Keratinocyte (primary cell): ENCODE measurements around the gene C13orf42. TPM values are rescaled to one million over a fixed set of nuclear protein-coding genes. Genes with fewer than 3 reads are reported as not detected.

Source experiments
- DNase-seq: peaks from one replicate; pipeline ENCODE4 v3.0.0-alpha.2; 2011; ENCODE audit warnings: low read depth, missing footprints, low spot score
- FAIRE-seq: peaks from 2 replicates; lab custom pipeline; 2011; peaks lifted over from hg19 to GRCh38; lab: Jason Lieb, UNC
- H2AFZ ChIP-seq: 2 replicates; pipeline ENCODE4 v1.6.0; 2012; ENCODE audit warnings: low read length, control low read depth, inconsistent platforms; ENCODE audit not compliant: control insufficient read depth
- H3K27ac ChIP-seq: 2 replicates; pipeline ENCODE4 v1.5.1; 2011; ENCODE audit warnings: low read length; ENCODE audit not compliant: control insufficient read depth, insufficient read depth
- H3K27me3 ChIP-seq: 3 replicates; pipeline ENCODE4 v1.6.0; 2011; ENCODE audit warnings: low read length; ENCODE audit not compliant: control insufficient read depth, insufficient read depth; ENCODE audit errors: extremely low read depth
- H3K36me3 ChIP-seq, 2 experiments: 2 replicates in 1 of 2; 3 replicates in 1 of 2; pipeline ENCODE4 v1.5.1; 2011; ENCODE audit warnings: low read length in 2 of 2, mild to moderate bottlenecking in 1 of 2; ENCODE audit not compliant: control insufficient read depth in 2 of 2, insufficient read depth in 2 of 2; ENCODE audit errors: extremely low read depth in 1 of 2
- H3K4me1 ChIP-seq: 3 replicates; pipeline ENCODE4 v1.5.1; 2011; ENCODE audit warnings: low read length; ENCODE audit not compliant: control insufficient read depth, insufficient read depth; ENCODE audit errors: extremely low read depth
- H3K4me2 ChIP-seq: 3 replicates; pipeline ENCODE4 v1.6.0; 2011; ENCODE audit warnings: low read depth, low read length; ENCODE audit not compliant: control insufficient read depth, insufficient read depth; ENCODE audit errors: extremely low read depth
- H3K4me3 ChIP-seq, 3 experiments: fragments of 200-600 bp in 1 of 3; sonication (generic) in 1 of 3; 2 replicates in 2 of 3; 3 replicates in 1 of 3; pipeline ENCODE4 v1.5.1; 2011 to 2016; ENCODE audit warnings: low read length in 3 of 3, mild to moderate bottlenecking in 3 of 3, control low read depth in 2 of 3, inconsistent platforms in 1 of 3, low read depth in 1 of 3, mixed read lengths in 1 of 3, mixed run types in 1 of 3, moderate library complexity in 1 of 3; ENCODE audit not compliant: control insufficient read depth in 2 of 3, insufficient read depth in 2 of 3; ENCODE audit errors: extremely low read depth in 1 of 3
- H3K79me2 ChIP-seq: 2 replicates; pipeline ENCODE4 v1.6.0; 2012; ENCODE audit warnings: low read length; ENCODE audit not compliant: control insufficient read depth, insufficient read depth
- H3K9ac ChIP-seq: 3 replicates; pipeline ENCODE4 v1.6.0; 2011; ENCODE audit warnings: low read length; ENCODE audit not compliant: control insufficient read depth, insufficient read depth; ENCODE audit errors: extremely low read depth
- H3K9me1 ChIP-seq: 3 replicates; pipeline ENCODE4 v1.6.0; 2011; ENCODE audit warnings: low read length; ENCODE audit not compliant: control insufficient read depth, insufficient read depth; ENCODE audit errors: extremely low read depth
- H3K9me3 ChIP-seq: 2 replicates; pipeline ENCODE4 v1.5.1; 2012; ENCODE audit warnings: low read depth, low read length; ENCODE audit not compliant: control insufficient read depth
- H4K20me1 ChIP-seq: 3 replicates; pipeline ENCODE4 v1.6.0; 2011; ENCODE audit warnings: low read length; ENCODE audit not compliant: control insufficient read depth, insufficient read depth; ENCODE audit errors: extremely low read depth
- EZH2 ChIP-seq: IDR thresholded peaks from one replicate; pipeline ENCODE4 v1.6.1; 2012; ENCODE audit warnings: inconsistent platforms, mild to moderate bottlenecking, low read length, moderate library complexity
- dilution Hi-C: fragments of 300-500 bp; cut with MboI; formaldehyde crosslinking; loops from one replicate; pipeline ENCODE4 v1.7.0; 2020; ENCODE audit warnings: low sequenced_read_pairs; ENCODE audit not compliant: extremely low pct_ligation_motif_present
- polyA plus RNA-seq, 5 experiments: library from polyadenylated mRNA; depleted of rRNA in 3 of 5; stranded (reverse) in 3 of 5; stranded (forward) in 1 of 5; unstranded in 1 of 5; fragments of >200 nt; gene quantifications; 1 replicate in 1 of 5; 2 replicates in 3 of 5; 3 replicates in 1 of 5; pipeline versions ENCODE4 v1.2.1 to v1.2.3, GENCODE V29; 2011 to 2012; ENCODE audit warnings: missing spikeins in 2 of 5, low read depth in 1 of 5, low replicate concordance in 1 of 5
- TF ChIP-seq, protein P1 (sequence below), 3 experiments: IDR thresholded peaks in 1 of 3; conservative IDR thresholded peaks in 1 of 3; optimal IDR thresholded peaks in 1 of 3; 2 replicates in 2 of 3; 3 replicates in 1 of 3; pipeline versions ENCODE3 to v1.5.1; 2011; ENCODE audit warnings: low read length in 3 of 3, mild to moderate bottlenecking in 3 of 3, moderate library complexity in 2 of 3, control low read depth in 1 of 3, inconsistent platforms in 1 of 3; ENCODE audit not compliant: insufficient read depth in 2 of 3; ENCODE audit errors: extremely low read depth in 1 of 3

Gene C13orf42
- polyA plus RNA-seq, 1 donor (not counting 4 experiments of a cell fraction or from before 2014, with no cell fraction given) = not detected

DNA sequence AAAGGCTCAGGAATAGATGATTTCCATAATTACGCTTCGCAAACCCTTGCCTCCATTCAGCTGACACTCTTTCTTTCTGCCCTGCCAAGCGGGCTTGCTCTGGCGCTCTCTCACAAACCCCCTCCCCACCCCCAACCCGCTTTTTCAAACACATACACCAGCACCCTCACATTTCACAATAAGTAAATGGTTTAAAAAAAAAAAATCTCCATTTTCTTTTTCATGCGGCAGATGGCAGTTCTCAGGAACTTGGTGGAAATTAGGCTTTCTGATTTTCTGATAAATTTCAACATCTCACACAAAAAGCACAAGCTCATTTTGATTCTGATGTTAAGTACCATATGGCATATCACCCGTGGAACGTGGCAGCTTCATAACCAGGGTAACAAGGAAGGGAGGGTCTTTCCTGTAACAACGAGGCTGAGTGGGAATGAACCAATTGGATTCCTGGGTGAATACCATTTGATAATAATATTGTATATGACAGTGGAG lies 43.8 kb downstream of the C13orf42 start:
- dilution Hi-C loops = no loop called here
- no peak overlapping the region for H3K27ac ChIP-seq
- H3K9me1 ChIP-seq = no peaks in the 10 kb centered on the region
- H3K36me3 ChIP-seq = no peaks in the 10 kb centered on the region
- no peaks in the 10 kb centered on the region for H3K4me1 ChIP-seq
- H3K9ac ChIP-seq = no peak overlapping the region
- TF ChIP-seq, protein P1, sequence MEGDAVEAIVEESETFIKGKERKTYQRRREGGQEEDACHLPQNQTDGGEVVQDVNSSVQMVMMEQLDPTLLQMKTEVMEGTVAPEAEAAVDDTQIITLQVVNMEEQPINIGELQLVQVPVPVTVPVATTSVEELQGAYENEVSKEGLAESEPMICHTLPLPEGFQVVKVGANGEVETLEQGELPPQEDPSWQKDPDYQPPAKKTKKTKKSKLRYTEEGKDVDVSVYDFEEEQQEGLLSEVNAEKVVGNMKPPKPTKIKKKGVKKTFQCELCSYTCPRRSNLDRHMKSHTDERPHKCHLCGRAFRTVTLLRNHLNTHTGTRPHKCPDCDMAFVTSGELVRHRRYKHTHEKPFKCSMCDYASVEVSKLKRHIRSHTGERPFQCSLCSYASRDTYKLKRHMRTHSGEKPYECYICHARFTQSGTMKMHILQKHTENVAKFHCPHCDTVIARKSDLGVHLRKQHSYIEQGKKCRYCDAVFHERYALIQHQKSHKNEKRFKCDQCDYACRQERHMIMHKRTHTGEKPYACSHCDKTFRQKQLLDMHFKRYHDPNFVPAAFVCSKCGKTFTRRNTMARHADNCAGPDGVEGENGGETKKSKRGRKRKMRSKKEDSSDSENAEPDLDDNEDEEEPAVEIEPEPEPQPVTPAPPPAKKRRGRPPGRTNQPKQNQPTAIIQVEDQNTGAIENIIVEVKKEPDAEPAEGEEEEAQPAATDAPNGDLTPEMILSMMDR (optimal IDR thresholded peaks at IDR 0.05 in 1 of 3, IDR thresholded peaks at IDR 0.05 in 1 of 3, conservative IDR thresholded peaks at IDR 0.05 in 1 of 3; ENCODE audit: extremely low read depth in 1 of 3, insufficient read depth in 2 of 3, low read length in 3 of 3) = no peak
- no peak for TF ChIP-seq EZH2
- no peak for FAIRE-seq
- no peaks in the 10 kb centered on the region for H4K20me1 ChIP-seq
- no peak overlapping the region for H2AFZ ChIP-seq
- no peak for DNase-seq
- H3K4me2 ChIP-seq = no peak overlapping the region
- H3K79me2 ChIP-seq = no peaks in the 10 kb centered on the region
- no peak overlapping the region for H3K4me3 ChIP-seq
- no peaks in the 10 kb centered on the region for H3K9me3 ChIP-seq
- H3K27me3 ChIP-seq = peaks cover 35% of the 10 kb centered on the region

DNA sequence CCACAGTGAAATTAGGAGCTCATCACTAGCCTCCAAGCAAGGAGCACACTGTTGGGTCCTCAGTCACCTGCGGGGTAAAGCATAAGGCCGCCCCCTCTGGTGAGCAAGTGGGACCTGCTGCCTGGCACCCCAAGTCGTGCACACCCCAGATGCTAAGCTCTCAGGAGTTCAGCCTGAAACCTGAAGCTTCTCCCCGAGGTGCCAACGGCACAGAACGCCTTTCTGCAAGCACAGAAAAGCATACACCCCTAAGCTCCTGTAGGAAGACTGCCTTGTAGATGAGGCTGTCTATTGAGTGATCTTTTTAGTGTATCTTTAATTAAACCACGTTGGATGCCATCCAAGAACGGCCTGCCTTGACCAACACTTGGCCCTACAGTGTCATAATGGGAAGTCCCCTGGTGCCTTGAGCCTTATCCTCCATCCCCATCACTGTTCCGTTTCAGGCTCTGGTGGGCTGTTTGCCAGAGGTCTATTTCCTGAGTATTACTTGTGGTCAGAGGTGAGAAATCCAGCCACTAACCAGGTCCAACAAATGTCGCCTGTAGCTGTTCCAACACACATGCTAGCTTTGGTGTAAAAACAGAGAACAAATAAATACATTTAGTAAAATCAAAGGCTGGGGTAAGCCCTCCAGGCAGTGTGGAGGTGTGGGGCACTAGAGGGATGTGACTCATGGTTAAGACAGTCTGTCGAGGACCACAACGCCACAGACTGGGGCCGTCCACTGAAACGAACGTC lies 44.8 kb downstream of the C13orf42 start:
- H3K4me1 ChIP-seq = no peaks in the 10 kb centered on the region
- H3K9me1 ChIP-seq = no peaks in the 10 kb centered on the region
- H4K20me1 ChIP-seq = no peaks in the 10 kb centered on the region
- TF ChIP-seq, protein P1 (optimal IDR thresholded peaks at IDR 0.05 in 1 of 3, IDR thresholded peaks at IDR 0.05 in 1 of 3, conservative IDR thresholded peaks at IDR 0.05 in 1 of 3; ENCODE audit: extremely low read depth in 1 of 3, insufficient read depth in 2 of 3, low read length in 3 of 3) = no peak
- TF ChIP-seq EZH2 = no peak
- H3K9ac ChIP-seq = no peak overlapping the region
- no peak overlapping the region for H3K4me2 ChIP-seq
- DNase-seq (no peak), FAIRE-seq (no peak)
- no peaks in the 10 kb centered on the region for H3K36me3 ChIP-seq
- H3K79me2 ChIP-seq = no peaks in the 10 kb centered on the region
- no peaks in the 10 kb centered on the region for H3K9me3 ChIP-seq
- no peak overlapping the region for H3K27ac ChIP-seq
- no peak overlapping the region for H3K4me3 ChIP-seq
- dilution Hi-C loops = no loop called here
- no peak overlapping the region for H2AFZ ChIP-seq
- peaks cover 35% of the 10 kb centered on the region for H3K27me3 ChIP-seq
